ENCODE measurements around the gene ATXN7L3. TPM values are rescaled to one million over a fixed set of nuclear protein-coding genes. Genes with fewer than 3 reads are reported as not detected.

Gene ATXN7L3
- total RNA-seq, 1 experiment from 2014 or later = 86.7 TPM

- no TSS peak for BruUV-seq (replicated peaks)
- Histone ChIP-seq H3K36me3 (ENCODE audit: control insufficient read depth in 1 of 2, insufficient read depth in 2 of 2, low read length in 2 of 2) (peaks cover 23 to 53% of the 10 kb centered on the region in 2 experiments; a peak in 3 of 4 replicates), H3K9me3 (ENCODE audit: control insufficient read depth in 1 of 2, insufficient read depth in 1 of 2, low read depth in 1 of 2, low read length in 2 of 2) (no peaks in the 10 kb centered on the region), H2AFZ (ENCODE audit: low read depth, low read length, poor library complexity, severe bottlenecking) (no peak overlapping the region), H3K4me2 (ENCODE audit: low read length) (no peak overlapping the region), H3K27ac (ENCODE audit: low read depth, low read length) (peak overlapping the region; percentile 8; the same call in 1 of the 2 replicates), H4K20me1 (ENCODE audit: insufficient read depth) (no peaks in the 10 kb centered on the region), H3K79me2 (ENCODE audit: insufficient read depth, low read length) (peaks cover 41% of the 10 kb centered on the region), H3K27me3 (ENCODE audit: insufficient read depth, low read length) (no peaks in the 10 kb centered on the region), H3K4me3 (replicated peaks in 1 of 2; ENCODE audit: low read depth in 1 of 2, low read length in 2 of 2) (no peak overlapping the region), H3K4me1 (ENCODE audit: control insufficient read depth in 1 of 2, insufficient read depth in 2 of 2, low read length in 2 of 2) (peaks cover 21 to 40% of the 10 kb centered on the region in 2 experiments), H3K9me2 (ENCODE audit: insufficient read depth) (no peaks in the 10 kb centered on the region), H3K9ac (ENCODE audit: low read length) (no peak overlapping the region)
- ChIA-PET POLR2A (no interaction called here), CTCF (no interaction called here), RAD21 (ENCODE audit: low non-redundant PET in 1 of 2, low total read pairs in 2 of 2, uncharacterized antibody in 2 of 2, unreplicated experiment in 2 of 2) (no interaction called here)
- DNase-seq (ENCODE audit: low read depth, low spot score) = no peak
- intact Hi-C loops (cut with micrococcal nuclease) = loop anchor here (10.0 kb wide), 1 partner anchor 311 kb away; no protein-coding TSS in a partner anchor
- TF ChIP-seq YY1 (IDR thresholded peaks at IDR 0.05; ENCODE audit: extremely low read depth, insufficient replicate concordance, low read depth, low read length) (no peak), ZFX (IDR thresholded peaks at IDR 0.05) (no peak), POLR2AphosphoS5 (IDR thresholded peaks at IDR 0.05; ENCODE audit: low read depth, low read length) (peak; percentile 12; the same call in 1 of the 2 replicates), ELF1 (IDR thresholded peaks at IDR 0.05; ENCODE audit: borderline replicate concordance, low read depth) (no peak), CTCF (IDR thresholded peaks at IDR 0.05 in 2 of 3, conservative IDR thresholded peaks at IDR 0.05 in 1 of 3; ENCODE audit: borderline replicate concordance in 1 of 3, insufficient read depth in 1 of 3, low read depth in 2 of 3, low read length in 2 of 3) (no peak)
- TF ChIP-seq, protein P1, sequence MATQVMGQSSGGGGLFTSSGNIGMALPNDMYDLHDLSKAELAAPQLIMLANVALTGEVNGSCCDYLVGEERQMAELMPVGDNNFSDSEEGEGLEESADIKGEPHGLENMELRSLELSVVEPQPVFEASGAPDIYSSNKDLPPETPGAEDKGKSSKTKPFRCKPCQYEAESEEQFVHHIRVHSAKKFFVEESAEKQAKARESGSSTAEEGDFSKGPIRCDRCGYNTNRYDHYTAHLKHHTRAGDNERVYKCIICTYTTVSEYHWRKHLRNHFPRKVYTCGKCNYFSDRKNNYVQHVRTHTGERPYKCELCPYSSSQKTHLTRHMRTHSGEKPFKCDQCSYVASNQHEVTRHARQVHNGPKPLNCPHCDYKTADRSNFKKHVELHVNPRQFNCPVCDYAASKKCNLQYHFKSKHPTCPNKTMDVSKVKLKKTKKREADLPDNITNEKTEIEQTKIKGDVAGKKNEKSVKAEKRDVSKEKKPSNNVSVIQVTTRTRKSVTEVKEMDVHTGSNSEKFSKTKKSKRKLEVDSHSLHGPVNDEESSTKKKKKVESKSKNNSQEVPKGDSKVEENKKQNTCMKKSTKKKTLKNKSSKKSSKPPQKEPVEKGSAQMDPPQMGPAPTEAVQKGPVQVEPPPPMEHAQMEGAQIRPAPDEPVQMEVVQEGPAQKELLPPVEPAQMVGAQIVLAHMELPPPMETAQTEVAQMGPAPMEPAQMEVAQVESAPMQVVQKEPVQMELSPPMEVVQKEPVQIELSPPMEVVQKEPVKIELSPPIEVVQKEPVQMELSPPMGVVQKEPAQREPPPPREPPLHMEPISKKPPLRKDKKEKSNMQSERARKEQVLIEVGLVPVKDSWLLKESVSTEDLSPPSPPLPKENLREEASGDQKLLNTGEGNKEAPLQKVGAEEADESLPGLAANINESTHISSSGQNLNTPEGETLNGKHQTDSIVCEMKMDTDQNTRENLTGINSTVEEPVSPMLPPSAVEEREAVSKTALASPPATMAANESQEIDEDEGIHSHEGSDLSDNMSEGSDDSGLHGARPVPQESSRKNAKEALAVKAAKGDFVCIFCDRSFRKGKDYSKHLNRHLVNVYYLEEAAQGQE (IDR thresholded peaks at IDR 0.05; ENCODE audit: low read depth) = no peak
- ATAC-seq = no peak
Measured at GRCh38 chr17:44213403-44214229, 13.9 kb upstream of the ATXN7L3 start.
